BLaER1 (cell line): Measurements from ENCODE around the gene NEGR1.

Source experiments
- H3K27ac ChIP-seq: shearing (Covaris generic); formaldehyde crosslinking; 2 replicates; pipeline ENCODE4 v1.8.1; 2022
- H3K27me3 ChIP-seq: shearing (Covaris generic); formaldehyde crosslinking; 2 replicates; pipeline ENCODE4 v1.8.1; 2022
- H3K36me3 ChIP-seq: shearing (Covaris generic); formaldehyde crosslinking; 2 replicates; pipeline ENCODE4 v1.8.1; 2022
- H3K4me1 ChIP-seq: shearing (Covaris generic); formaldehyde crosslinking; 2 replicates; pipeline ENCODE4 v1.8.1; 2022
- H3K4me2 ChIP-seq: shearing (Covaris generic); formaldehyde crosslinking; 2 replicates; pipeline ENCODE4 v1.8.1; 2022
- H3K4me3 ChIP-seq: shearing (Covaris generic); formaldehyde crosslinking; 2 replicates; pipeline ENCODE4 v1.8.1; 2022
- H3K9ac ChIP-seq: shearing (Covaris generic); formaldehyde crosslinking; 2 replicates; pipeline ENCODE4 v1.8.1; 2022
- H3K9me3 ChIP-seq: shearing (Covaris generic); formaldehyde crosslinking; 2 replicates; pipeline ENCODE4 v1.8.1; 2022
- H4K20me1 ChIP-seq: shearing (Covaris generic); formaldehyde crosslinking; 2 replicates; pipeline ENCODE4 v1.8.1; 2022
- Cebpa-rat ChIP-seq: shearing (Covaris generic); IDR thresholded peaks from 2 replicates; pipeline ENCODE4 v1.8.1; 2022

The NEGR1 gene

GRCh38 chr1:71350330-71350729 is 932.0 kb downstream of the NEGR1 start:
- Histone ChIP-seq H3K27ac (no peak overlapping the region), H3K9me3 (no peaks in the 10 kb centered on the region), H4K20me1 (no peaks in the 10 kb centered on the region), H3K36me3 (no peaks in the 10 kb centered on the region), H3K4me1 (no peaks in the 10 kb centered on the region), H3K9ac (no peak overlapping the region), H3K4me2 (no peak overlapping the region), H3K4me3 (no peak overlapping the region), H3K27me3 (no peaks in the 10 kb centered on the region)
- TF ChIP-seq Cebpa-rat: no peak
